Activated CD4-positive, alpha-beta T cell treated with anti-CD3 and anti-CD28 coated beads for 1 hour (primary cell): Measurements from ENCODE around the gene RGPD8.
"Not testable (repeated sequence)": the region's sequence is repeated elsewhere in the genome, so short reads cannot be mapped to it uniquely, and the experiment has no call there.

ENCODE experiments used
- DNase-seq: peaks from one replicate; pipeline ENCODE4 v3.0.0-alpha.2; 2020

Gene RGPD8

DNA sequence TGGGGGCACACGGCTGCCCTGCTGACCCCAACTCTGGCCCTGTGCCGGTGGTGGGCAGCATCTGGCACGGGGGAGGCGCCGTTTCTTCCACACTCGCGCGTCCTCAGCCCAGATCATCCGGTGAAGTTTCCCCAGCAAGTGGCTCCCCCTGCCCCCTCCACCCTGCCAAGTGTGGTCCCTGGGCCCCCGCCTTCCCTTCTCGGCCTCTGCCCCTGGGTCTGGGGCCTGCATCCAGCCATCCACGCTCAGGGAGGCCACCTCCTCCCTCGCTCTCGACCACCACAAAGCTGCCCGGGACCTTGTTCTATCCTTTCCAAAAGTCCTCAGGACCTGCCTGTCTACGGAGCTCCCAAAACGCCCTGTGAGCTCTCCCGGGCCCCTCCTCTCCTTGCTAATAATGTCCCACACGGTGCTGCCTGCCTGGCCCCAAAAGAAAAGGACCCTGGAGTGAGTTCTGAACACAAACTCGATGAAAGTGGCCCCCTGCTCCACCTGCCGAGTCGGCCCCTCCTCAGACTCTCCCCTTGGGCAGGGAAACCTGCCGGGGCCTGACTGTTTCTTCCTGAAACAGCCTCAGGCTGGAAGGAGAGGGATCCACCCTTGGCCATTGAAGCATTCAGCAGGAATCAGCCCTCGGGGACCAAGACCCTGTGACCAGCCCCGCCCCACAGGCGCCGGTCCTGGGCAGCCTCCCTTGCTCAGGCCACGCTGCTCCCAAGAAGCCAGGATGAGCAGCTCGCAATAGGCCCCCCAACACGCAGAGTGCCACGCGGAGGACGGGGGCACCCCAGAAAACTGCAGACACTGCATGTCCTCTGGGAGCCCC lies 1.7 kb upstream of the RGPD8 start:
- DNase-seq = not testable (repeated sequence)

DNA sequence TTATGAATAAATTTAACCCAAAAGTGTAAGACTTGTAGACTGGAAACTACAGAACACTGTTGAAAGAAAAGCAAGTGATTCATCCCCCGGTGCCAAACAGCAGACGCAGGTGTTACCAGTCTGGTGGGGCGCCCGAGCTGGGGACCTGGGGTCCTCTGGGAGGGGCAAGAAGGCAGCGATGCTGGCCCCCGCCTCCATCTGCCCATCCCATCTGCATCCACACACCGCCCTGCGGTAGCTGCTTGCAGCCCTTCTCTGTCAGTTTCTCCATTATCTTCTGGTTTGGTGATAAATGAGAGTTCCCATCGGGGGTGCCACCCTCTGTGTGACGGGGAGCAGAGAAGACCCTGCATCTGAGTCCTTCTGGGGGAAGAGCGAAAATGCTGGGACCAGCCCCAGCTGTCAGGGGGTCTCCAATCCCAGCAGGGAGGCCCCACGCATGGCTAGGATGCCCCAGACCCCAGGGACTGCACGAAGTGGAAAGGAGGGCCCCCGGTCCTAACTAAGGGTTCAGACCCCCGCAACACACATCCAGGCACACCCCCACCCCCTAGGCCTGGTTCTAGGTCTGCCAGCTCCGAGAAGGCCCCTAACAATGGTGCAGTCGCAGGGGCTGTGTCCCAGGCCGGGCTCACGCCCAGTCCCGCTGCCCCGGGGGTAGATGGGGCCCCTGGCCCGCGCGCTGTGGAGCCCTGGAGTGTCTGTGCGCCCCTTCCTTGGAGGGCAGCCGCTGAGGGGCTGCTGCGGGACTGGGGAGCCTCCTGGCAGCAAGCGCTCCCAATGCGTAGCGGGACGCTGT lies 686 bp upstream of the RGPD8 start:
- no peak for DNase-seq

DNA sequence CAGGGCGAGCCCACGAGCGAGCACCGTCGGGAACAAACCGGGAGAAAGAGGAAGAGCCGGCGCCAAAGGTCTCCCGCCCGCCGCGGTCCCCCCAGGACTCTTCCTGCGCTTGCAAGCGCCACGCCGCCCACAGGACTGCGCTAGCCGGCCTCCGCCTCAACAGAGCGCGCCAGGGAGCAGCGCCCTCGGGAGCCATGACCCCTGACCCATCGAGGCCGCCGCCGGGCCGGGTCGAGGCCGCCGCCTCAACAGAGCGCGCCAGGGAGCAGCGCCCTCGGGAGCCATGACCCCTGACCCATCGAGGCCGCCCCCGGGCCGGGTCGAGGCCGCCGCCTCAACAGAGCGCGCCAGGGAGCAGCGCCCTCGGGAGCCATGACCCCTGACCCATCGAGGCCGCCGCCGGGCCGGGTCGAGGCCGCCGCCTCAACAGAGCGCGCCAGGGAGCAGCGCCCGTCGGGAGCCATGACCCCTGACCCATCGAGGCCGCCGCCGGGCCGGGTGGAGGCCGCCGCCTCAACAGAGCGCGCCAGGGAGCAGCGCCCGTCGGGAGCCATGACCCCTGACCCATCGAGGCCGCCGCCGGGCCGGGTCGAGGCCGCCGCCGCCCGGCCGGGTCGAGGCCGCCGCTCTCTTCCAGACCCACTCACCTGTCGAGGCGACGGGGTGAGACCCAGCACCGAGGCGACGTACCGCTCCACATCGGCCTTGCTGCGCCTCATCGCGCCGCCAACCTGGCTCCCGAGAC lies 538 bp downstream of the RGPD8 start:
- not testable (repeated sequence) for DNase-seq

DNA sequence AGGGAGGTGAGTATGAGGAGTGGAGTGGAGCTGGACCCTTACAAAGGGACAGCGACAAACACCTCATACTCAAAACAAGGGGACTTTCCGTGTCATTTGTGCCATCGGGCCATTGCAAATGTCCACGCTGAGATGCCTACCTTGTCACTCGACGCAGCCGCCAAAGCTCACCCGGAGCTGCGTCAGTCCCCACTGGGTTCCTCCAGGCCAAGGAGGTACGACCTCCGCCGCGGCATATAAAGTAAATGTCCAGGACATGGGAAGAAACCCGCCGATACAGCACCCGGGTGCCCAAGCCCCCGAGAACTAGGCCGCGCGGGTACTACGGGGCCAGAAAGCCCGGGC lies 1.1 kb downstream of the RGPD8 start:
- DNase-seq = not testable (repeated sequence)

GRCh38 chr2:112431587-112432295 lies 1.7 kb downstream of the RGPD8 start:
- DNase-seq = not testable (repeated sequence)

GRCh38 chr2:112424553-112424952 lies 8.9 kb downstream of the RGPD8 start:
- not testable (repeated sequence) for DNase-seq

DNA sequence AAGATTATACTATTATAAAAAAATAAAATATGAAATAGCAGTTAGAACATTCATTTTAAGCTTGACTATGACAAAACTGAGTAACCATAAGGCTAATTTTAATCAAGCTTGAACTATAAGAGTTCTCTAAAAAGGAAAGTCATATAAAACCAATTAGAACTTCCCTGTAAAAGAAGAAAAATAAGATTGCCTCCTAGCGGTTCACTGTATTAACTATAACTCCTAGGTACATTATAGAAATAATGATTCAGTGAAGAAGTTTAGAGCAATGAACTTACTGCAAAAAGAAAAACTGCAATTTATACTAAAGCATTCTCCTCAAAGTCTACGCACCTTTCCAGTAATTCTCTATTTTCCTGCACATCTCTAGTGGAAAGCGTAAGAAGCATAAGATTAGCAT lies 16.6 kb downstream of the RGPD8 start:
- not testable (repeated sequence) for DNase-seq

DNA sequence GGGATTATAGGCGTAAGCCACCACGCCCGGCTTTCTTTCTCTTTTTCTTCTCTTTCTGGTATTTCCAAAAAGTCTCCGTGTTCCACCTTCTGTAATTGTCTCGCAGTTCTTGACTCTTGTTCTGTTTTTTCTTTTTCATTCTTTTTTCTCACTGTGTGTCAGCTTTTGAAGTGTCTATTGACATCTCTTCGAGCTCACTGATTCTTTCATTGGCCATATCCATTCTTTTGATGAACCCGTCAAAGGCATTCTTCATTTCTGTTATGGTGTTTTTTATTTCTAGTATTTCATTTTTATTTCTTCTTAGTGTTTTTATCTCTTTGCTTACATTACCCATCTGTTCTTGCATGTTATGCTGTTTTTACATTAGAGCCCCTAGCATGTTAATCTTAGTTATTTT lies 73.4 kb downstream of the RGPD8 start:
- not testable (repeated sequence) for DNase-seq

DNA sequence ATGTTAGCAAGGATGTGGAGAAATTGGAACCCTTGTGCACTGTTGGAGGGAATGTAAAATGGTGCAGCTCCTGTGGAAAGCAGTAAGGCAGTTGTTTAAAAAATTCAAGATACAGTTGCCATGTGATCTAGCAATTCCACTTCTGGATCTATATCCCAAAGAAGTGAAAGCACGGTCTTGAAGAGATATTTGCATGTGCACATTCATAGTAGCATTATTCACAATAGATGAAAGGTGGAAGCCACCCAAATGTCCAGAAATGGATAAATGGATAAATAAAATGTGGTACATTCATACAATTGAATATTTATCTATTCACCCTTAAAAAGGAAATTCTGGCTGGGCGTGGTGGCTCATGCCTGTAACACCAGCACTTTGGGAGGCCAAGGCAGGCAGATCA lies 79.1 kb downstream of the RGPD8 start:
- DNase-seq = not testable (repeated sequence)

GRCh38 chr2:112352809-112353603 lies 80.4 kb downstream of the RGPD8 start:
- not testable (repeated sequence) for DNase-seq

- DNase-seq = not testable (repeated sequence)
Observed at GRCh38 chr2:112352292-112352691, 81.2 kb downstream of the RGPD8 start.

DNA sequence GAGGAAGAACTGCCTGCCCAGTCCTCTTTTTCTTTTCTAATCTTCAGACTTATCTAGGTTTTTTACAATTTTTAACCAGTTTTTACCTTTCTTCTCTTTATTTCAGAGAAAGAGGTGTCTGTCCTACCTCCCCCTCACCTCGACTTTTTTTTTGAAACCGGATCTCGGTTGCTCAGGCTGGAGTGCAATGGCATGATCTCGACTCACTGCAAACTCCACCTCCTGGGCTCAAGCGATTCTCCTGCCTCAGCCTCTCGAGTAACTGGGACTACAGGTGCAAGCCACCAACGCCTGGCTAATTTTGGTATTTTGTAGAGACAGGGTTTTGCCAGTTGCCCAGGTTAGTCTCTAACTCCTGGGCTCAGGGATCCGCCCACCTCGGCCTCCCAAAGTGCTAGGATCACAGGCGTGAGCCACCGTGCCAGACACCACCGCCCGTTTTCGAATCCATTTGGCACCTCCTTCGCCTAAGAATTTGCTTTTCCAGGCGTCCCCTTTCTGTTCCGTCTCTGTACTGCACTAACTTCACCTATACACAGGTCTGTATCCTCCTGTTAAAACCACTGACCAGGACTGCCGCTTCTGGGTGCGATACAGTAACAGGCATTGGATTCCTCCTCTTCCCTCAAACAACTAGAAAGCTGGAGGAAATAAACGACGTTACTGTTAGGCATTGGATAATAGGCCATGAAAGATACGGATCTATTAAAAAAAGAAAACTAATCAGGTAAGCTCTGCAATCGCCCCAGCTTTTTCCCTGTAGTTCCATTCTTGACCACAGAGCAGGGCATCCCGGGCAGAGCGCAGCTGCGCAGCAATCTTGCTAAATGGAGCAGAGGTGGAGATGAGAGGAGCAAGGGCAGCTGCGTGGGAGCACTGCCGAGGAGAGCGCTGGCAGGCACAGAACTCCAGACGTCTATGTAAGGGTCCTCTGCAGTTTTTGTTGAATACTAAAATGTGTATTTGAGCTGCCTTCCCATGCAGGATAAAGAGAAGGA lies 88.1 kb downstream of the RGPD8 start:
- no peak for DNase-seq

DNA sequence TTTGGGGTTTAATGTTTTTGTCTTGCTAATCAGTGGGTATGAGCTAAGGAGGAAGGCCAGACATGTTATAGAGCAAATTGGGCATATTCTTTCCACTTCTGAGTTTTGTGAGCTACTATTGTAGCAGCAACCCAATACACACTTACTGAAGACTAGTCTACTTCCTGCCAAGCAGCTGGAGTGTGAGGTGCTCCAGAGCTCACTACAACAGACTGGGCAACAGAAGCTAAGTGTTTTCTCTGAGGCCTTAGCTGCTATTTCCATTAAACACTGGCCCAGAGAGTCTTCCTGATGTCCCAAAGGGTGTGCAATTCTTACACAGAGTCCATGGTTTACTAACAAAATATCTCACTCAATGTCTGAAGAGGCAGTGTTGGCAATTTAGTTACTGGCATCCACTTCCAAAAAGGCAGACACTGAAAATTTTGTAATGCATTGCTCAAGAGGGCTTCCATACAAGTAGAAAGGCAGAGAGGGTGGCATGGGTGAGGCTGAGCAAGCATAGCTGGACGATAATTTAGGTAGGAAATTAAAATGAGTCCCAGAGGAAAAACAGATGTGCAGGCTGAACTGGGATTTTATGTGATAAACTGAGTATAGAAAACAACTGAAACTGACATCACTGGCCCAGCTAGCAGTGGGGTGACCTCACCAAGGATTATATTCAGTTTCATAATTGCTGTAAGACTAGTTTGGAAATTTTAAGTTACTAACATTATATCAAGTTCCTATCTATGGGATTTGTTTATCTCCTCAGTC lies 89.4 kb downstream of the RGPD8 start:
- DNase-seq = no peak

DNA sequence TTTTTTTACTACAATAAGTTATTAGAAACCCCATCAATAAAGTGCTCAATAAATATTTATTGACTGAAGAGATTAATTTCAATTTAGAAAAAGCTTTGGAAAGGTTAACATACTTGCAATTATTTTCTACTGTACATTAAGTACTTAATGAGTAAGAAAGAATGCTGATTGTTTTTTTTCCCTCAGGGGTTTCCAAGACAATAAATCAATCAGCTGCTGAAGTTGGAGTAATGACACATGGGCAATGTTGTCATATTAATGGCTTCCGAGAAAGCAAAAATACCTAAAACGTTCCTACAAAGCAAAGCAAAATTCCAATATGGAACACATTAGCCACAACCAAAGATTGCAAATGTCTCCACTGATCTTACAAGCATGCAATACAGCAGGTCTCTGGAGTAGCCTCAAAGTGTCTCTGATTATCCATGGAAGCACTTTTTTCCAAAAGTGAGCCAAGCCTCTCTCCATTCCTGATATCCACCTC lies 91.3 kb downstream of the RGPD8 start:
- no peak for DNase-seq

GRCh38 chr2:112340475-112341267 lies 92.8 kb downstream of the RGPD8 start:
- DNase-seq = no peak

- DNase-seq = no peak
Observed at GRCh38 chr2:112339986-112340385, 93.5 kb downstream of the RGPD8 start.

GRCh38 chr2:112335600-112335999 lies 97.8 kb downstream of the RGPD8 start:
- no peak for DNase-seq

DNA sequence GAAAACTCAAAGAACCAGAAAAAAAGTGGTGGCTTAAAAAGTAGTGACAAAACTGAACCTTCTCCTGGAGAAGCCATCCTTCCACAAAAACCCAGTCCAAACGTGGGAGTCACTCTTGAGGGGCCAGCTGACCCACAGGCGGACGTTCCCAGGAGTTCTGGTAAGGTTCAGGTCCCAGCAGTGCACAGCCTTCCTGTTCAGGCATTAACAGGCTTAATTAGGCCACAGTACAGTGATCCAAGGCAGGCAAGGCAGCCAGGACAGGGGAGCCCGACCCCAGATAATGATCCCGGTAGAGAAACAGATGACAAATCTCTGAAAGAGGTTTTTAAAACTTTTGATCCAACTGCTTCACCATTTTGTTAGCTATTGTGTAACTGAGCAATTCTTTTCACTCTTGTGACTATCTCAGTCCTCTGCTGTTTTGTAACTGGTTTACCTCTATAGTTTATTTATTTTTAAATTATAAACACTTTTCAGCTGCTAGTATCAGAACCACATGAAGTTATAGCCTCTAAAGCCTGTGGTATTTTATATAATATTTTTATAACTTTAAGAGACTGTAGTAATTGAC lies 101.2 kb downstream of the RGPD8 start:
- DNase-seq = no peak
